Measurements from ENCODE around the gene ATP9A.
"Not testable (repeated sequence)": the region's sequence is repeated elsewhere in the genome, so short reads cannot be mapped to it uniquely, and the experiment has no call there.

ATP9A gene

GRCh38 chr20:51570739-51571459 is 197.3 kb downstream of the ATP9A start:
- no peak for DNase-seq

DNA sequence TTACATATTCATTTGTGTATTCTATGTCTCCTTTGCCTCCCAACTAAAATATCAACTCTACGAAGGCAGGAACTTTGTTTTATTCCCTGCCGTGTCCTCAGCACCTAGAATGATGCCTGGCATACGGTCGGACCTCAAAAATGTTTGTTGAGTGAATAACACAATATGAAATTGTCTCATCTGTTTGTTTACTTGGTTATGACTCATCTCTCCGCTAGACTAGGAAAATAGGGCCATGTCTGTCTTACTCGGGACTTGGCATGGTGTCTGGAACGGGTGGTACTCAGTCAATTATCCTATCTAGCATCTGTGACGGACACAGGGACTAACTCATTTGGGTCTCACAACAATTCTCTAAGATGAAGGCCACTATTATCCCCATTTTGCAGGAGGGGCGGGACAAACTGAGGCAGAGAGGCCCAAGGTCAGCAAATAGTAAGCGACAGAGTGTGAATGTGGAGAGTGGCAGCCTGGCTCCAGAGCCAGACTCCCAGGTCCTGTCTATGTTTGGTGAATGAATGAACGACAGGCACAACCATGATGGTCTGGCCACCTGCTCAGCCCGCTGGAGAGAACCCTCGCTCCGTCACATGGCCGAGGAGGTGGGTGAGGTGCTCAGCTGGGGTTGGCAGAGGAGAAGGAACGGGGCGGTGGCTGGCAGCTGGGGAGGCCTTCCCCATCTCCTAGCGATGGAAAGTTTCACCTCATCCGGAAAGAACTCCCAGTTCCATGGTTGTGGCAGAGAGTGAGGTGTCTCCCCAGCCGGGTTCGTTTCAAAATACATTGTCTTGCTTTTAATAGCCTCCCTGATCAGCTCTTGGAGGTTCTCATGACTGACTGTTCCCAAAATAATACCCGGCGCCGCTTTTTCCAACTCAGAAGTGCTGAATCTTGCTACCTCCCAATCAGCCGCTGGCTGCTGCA is 198.1 kb downstream of the ATP9A start:
- no peak for DNase-seq

DNA sequence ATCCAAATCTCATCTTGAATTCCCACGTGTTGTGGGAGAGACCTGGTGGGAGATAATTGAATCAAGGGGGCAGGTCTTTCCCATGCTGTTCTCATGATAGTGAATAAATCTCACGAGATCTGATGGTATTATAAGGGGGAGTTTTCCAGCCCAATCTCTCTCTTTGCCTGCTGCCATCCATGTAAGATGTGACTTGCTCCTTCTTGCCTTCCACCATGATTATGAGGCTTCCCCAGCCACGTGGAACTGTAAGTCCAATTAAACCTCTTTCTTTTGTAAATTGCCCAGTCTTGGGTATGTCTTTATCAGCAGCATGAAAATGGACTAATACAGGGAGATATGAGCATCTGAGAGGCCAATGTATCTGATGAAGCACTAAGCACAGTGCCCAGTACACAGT is 199.7 kb downstream of the ATP9A start:
- not testable (repeated sequence) for DNase-seq

DNA sequence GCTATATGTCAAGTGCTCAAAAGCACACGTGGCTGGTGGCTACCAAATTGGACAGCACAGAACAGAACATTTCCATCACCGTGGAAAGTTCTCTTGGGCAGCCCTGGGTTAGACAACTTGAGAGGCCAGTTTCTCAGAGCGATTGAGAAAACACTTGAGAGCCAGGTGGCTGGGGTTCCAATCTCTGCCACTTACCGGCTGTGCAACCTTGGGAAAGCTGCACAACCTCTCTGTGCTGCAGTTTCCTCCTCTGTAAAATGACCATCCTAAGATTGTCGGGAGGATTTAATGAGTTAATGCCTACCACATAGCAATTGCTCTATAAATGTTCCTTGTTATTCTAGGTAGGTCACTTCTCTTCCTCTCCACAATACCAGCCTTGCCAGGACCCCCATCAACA is 200.6 kb downstream of the ATP9A start:
- no peak for DNase-seq

- no peak for DNase-seq
These were observed 201.6 kb downstream of the ATP9A start for GRCh38 chr20:51566594-51566993.

DNA sequence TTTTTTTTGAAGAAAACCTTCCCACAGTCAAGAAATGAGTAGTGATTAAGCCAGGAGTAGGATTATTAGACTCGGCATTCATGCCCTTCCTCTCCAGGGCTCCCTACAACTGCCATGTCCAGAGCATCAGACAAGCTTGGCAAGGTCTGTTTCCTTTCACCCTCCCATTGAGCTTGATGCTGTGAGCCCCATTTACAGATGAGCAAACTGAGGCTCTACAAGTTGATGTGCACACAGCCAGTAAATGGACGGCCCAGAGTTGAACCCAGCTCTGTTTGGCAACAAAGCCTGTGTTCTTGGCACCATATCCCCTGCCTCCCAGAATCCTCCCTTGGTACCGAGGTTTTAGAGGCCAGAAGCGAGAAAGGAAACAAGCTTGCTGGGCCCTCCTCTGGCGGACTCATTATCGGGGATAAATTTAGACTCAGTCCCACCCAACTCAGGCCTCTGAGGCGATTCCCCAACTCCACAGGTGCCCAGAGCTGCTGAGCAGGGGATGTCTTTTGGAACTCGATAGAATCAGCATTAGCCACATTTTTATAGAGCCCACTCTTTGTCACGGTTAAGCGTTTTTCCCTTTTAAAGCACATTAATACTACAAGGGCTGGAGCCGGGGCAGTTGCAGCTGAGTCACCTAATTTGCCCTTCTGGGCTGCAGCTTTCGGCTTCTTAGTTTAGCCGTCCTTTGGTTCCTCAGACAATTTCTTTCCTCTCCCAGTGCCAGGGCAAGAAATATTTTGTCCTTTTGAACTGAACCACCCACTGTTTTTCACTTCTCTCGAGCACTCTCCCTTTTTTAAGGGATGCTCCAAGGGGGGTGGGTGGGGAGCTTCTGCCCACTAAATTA is 202.7 kb downstream of the ATP9A start:
- no peak for DNase-seq

- DNase-seq, result peak; percentile 72
These were observed 204.5 kb downstream of the ATP9A start for GRCh38 chr20:51563486-51564332.

DNA sequence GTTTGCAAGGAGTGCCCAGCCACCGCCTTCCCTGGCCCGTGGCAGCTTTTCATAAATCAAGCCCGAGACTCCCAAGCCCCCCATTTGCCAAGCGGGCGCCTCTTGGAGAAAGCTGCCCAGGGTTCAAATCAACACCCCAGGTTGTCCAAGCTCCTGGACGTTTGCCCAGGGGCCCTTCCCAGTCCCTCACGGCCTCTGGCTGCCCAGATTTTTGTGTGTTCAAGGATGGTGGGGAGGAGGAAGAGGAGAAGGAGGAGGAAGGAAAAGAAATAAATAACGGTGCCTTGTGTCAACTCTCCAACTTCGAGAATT is 205.1 kb downstream of the ATP9A start:
- no peak for DNase-seq

DNA sequence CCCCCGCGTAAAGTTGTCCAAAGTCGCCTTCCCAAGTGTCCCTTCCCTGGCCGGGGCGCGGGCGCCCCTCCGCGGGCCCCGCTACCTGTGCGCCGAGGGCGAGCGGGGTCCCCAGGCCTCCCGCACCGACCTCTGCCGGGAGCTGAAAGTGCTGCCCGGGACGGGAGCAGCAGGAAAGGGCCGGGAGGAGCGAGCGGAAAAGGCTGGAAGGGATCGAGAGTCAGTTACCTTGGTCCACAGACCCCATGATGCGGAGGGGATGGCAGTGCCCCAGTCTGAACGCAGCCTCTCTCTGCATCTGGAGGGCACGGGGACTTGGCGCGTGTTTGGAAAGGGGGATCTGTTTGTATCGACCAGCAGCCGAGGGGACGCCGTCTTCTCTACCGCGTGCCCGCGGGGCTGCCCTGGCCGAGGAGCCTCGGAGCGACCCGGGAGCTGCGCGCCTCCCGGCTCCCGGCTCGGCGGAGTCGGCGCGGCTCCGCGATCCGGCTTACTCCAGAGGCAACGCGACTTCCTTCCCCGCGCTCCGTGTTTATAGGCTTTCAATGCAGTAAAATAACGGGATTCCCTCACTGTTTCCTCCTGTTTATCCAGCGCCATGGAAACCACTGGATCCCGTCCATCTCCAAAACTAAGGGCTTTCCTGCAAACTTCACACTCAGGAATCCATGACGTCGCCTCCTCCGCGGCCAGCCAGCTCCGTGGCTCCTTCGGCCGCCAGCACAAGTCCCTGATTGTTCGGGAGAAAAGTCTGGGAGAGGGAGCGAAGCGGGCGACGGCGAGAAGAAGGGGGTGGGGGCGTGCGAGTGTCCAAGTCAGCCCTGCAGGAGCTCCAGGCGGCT is 205.6 kb downstream of the ATP9A start:
- DNase-seq, result peak; percentile 95

DNA sequence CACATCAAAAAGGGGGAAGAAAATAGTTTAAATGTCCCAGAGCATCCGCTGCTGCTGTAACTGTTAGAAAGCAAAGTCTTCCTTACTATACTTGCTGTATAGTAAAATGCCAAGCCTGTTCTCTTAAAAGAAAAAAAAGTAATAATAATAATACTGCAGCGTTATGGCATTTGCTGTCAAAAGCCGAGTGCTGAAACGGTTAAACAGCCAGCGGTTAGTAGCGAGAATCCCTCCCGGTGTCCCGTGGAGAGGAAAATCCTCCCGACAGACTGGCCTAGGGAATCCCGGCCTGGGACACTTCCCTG is 206.2 kb downstream of the ATP9A start:
- peak; percentile 84 for DNase-seq

DNA sequence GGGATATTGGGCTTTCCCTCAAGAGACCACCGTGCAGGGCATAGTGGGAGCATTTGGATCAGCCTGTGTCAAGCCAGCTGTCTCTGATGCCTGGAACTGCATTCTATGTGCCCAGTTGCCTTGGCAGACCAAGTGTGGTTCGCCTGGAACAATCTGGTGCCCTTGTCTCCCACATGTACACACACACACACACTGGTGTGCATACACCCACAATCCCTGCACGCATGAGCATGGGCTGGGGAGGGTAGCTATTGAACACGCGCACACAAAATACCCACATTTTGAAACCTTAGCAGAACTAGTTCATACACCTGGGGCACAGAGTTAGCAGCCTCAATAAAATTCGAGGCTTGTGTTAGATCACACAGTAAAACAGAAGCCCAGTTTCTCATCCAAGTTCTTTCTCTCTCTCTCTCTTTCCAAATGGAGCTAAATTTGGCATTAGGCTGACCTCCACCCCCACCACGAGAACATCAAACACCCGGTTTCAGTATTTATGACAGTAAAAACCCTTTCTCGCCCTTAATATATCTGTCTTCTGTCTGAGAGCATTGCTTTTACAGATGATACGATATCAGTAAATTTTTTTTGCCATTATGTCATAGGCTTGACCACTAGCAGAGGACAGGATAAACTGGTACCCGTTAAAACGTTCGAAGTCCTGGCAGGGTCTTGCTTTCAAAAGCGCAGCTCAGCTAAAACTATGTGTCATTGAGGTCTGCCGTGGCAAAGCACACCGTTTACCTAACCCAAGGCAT is 207.5 kb downstream of the ATP9A start:
- no peak for DNase-seq

- no peak for DNase-seq
These were observed 208.1 kb downstream of the ATP9A start for GRCh38 chr20:51560042-51560441.

DNA sequence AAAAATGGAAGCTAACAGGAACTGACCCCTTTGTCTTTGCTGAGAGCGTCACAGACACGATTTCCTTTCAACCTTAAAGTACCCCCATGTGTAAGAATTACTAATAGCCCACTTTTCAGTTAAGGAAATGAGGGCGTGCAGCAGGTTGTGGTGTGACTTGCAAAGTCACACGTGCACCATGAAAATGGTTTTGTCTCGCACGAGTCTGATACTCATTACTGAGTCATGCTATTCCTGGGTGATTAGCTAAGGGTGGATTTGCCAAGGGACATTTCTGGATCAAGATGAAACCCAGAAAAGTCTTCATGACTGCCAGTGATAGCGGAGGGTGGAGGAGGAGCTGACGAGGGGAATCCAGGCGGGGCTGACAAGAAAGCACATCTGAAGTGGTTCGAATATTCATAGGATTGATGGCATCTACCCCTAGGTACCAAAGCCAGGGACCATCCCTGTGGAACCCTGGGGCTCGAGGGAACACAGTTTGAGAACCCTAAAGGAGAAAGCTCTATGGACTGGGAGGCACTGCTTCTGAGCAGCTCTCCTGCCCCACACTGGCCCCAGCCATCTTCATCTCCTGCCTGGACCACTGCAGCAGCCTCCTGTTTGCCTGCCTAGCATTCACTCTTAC is 213.5 kb downstream of the ATP9A start:
- no peak for DNase-seq

- DNase-seq, result no peak
These were observed 214.2 kb downstream of the ATP9A start for GRCh38 chr20:51553897-51554486.

DNA sequence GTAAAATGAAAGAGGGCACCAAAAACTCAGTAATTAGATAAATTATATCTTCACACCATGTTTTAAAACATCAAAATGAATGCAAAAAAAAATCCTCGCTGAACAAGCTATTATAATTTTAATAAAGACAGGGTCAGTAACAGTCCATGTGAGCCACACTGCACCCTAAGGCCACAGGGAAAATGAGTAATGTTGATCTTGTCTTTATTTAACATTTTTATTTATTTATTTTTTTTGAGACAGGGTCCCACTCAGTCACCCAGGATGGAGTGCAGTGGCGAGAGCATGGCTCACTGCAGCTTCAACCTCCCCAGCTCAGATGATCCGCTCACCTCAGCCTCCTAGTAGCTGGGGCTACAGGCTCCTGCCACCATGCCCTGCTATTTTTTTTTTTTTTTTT is 217.0 kb downstream of the ATP9A start:
- DNase-seq, result no peak

DNA sequence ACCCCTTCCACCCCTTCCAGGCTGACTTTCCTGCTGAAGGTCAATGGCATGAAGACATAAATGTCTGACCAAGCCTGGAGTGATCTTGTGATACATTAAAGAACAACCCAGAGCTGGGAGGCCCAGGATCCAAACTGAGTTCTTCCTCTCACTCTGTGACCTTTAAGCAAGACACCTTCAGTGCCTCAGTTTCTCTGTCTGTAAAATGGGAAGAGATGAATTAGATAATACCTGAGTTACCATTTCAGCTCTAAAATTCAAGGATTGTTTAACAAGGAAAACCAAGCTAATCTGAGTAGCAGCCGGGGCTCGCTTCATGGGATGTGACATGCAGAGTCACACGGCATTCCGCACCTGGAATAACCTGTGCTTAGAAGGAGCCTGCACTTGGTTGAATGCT is 218.7 kb downstream of the ATP9A start:
- no peak for DNase-seq

DNA sequence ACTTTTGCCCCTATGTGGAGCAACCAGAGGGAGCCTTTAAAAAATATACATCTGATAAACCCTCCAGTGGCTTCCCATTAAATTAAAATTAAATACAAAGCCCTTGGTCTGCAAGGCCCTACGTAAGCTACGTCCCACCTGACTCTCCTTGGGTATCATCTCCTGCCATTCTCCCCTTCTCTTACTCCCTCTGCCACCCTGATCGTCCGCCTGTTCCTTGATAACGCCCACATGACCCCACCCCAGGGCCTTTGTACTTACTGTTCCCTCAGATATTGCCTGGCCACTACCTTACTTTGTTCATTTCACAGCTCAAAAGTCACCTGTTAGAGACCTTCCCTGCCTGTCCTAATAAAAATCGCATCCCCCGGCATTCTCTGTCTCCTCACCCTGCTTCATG is 220.2 kb downstream of the ATP9A start:
- DNase-seq, result no peak
